KBM-7 (cell line): ENCODE data around the gene CERK.
"Not testable (repeated sequence)": the region's sequence is repeated elsewhere in the genome, so short reads cannot be mapped to it uniquely, and the experiment has no call there.

Experiments
- DNase-seq: peaks from one replicate; pipeline ENCODE4 v3.0.0-alpha.2; 2015
- in situ Hi-C: fragments of 300-500 bp; cut with MboI; formaldehyde crosslinking; loops from 2 replicates; pipeline ENCODE4 v1.14.3; 2020; ENCODE audit warnings: low sequenced_read_pairs, low pct_unique_long_range_greater_than_20kb, mixed read lengths

Gene CERK

DNA sequence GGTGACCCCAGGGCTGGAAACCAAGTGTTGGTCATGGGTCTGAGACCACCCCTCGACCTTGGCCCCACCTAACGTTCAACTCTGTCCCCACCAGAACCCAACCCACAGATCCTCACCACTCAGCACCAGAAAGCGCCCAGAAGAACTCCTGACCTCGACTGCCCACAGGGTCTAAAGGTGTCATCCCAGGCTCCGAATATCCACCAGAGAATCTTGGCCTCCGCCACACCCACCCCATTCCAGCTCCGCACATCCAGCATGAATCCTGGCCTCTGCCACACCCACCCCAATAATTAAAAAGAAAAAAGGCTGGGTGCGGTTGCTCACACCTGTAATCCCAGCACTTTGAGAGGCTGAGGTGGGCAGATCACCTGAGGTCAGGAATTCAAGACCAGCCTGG is 1.3 kb downstream of the CERK start:
- no peak for DNase-seq
- in situ Hi-C loops, result no loop called here

DNA sequence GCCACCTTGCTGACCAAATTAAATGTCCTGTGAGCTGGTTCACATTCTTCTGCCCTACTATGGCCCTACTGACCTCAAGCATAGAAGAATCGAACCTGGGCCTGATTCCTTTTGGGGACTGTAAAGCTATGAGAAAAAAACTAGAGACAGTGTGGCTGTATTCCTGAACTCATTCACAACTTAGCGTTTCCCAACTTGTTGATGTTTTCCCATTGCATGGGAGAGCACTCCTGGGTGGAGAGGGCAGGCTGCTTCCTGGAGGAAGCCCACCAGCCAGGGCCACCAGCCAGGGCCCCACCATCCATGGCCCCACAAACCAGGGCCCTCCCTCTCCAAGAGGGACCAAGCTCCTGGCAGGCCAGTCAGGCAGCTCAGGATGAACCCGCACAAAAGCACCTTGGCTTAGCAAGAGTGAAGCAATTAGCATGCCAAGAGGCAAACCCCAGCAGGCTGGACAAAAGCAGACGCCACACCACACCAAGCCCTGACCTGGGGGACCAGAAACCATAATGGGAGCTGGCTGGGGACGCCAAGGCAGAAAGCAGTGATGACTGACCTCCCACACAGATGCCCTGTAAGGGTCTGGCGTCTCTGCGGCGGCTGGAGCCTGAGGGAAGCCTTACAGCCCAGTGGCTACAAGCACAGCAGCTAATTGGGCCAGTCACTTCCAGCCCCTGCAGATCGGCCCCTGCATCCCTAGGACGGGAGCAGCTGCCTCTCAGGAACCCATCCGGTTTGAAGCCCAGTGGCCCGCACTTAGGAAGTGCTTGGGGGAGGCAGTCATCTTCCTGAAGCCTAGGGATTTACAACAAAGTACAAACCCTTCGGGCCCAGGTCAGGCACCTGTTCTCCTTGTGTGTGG is 2.1 kb downstream of the CERK start:
- DNase-seq, result no peak
- in situ Hi-C loops, result no loop called here

DNA sequence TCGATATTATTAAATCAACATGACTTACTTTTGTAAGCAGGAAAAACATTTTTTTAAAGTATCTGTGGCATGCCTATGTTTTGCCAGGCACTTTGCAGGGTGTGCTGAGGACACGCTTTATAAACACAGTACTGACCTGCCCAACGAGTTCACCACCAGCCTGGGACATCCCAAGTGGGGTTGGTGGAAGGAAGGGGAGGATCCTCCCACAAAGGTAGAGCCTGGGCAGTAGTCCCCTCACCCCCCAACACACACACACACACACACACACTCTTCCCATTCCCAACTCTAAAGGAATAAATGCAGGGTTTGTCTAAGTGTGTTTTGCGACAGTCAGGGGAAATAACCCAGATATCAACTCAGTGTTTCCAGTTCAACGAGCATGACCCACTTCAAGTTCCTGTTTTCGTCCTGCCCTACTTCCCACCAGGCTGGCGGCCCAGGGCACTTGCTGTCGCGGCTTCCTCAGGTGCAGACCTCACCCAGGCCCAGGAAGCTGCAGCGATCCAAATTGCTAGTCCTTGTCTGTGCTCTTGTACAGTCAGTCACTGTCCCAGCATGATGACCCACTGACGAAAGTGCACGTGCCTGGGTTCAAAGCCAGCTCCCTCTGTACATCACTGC is 3.1 kb downstream of the CERK start:
- in situ Hi-C loops, result no loop called here
- peak; percentile 78 for DNase-seq

- not testable (repeated sequence) for DNase-seq
Measured at GRCh38 chr22:46734213-46734722, 3.8 kb downstream of the CERK start.

DNA sequence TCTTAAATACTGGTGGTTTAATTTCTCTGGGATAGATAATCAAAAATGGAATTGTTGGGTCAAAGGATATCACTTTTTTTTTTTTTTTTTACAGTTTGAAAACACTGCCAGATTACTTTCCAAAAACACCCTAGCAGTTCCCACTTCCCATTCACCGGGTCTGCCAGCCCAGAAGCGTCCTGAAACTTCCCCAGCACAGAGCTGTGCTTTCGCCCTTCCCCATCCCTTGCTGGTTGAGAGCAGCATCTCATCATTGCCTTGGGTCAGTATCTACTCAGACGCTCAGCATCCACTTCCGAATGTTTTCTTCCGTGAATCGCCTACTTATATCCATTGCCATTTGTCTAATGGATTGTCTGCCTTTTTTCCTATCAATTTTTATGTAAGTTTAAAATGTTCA is 5.5 kb downstream of the CERK start:
- in situ Hi-C loops, result no loop called here
- DNase-seq, result no peak

More at GRCh38 chr22:46734213-46734722, 3.8 kb downstream of the CERK start:
- in situ Hi-C loops, result not testable (repeated sequence)

DNA sequence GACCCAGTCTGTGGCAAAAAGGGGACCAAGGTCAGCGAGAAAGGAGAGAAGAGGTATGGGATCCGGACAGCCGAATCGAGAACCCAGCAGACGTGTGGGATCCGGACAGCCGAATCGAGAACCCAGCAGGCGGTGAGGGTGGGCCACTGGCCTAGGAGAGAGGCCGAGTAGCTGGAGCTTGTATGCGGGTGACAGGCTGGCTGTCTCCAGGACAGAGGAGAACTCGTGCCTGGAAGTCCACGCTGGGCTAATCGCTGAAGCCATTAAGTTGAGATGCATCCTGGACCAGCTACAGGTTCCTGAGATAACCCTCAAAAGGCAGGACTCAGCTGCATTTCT is 6.0 kb downstream of the CERK start:
- in situ Hi-C loops, result no loop called here
- no peak for DNase-seq

DNA sequence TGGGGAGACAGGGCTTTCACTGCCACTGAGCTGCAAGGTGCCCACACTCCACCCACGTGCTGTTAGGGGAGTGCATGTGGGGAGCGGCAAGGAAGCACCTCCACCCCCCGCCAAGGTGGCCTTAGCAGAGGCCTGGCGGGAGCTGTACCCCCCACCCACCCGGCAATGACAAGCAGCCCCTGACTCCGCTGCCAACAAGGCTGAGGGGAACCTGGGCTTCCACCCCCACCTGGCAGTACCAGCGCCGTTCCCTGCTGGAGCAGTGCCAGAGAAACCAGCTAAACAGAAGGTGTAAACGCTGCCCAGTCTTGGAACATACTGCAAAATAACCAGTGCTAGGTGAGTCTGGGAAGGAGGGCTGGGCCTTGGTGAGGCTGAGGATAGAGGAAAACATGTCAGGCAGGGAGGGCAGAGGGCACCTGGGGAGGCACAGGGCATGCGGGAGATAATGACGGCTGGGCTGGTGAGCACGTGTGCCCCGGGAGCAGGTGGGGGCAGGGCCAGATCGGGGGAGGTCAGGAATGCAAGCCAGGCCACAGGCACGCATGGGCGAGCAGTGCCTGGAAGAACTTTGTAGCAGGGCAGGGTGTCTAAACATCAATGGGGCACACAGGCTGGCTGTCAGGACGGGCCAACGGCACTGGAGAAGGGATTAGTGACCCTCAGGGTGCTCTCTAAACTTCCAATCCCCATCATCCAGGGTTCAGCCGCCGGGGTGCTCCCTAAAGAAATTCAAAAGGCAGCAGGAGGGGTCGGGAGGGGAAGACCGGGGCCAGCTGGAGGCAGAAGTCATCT is 6.6 kb downstream of the CERK start:
- no peak for DNase-seq
- in situ Hi-C loops, result no loop called here

DNA sequence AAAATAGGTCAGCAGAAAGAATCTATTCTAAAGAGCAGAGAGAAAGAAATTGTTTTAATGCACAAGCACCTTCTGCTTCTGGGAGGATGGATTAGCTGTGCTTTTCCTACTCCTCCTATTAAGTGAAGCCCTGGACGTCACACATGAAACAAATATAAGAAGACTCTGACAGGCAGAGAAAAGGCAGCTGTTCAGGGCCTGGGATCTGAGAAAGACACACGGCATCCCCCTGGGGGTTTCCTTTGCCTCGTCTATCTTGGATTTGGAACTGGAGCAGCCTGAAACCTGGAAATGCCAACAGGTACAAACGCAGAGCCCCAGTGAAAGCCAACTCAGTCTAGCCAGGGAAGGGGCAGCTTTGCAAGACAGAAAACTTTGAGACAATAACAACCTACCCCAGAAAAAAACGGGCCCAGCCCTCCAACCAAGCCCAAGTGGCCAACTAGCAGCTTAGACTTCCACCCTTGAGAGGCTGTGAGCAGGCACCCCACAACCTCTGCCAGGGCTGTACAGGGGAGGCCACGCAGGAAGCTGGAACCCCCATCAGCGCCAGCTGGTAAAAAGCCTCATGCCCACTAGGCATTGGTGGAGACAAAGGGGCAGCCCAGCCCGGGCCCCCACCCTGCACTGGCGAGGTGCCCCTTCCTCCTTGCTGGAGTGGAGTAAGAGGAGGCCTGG is 7.3 kb downstream of the CERK start:
- in situ Hi-C loops, result no loop called here
- DNase-seq, result no peak

DNA sequence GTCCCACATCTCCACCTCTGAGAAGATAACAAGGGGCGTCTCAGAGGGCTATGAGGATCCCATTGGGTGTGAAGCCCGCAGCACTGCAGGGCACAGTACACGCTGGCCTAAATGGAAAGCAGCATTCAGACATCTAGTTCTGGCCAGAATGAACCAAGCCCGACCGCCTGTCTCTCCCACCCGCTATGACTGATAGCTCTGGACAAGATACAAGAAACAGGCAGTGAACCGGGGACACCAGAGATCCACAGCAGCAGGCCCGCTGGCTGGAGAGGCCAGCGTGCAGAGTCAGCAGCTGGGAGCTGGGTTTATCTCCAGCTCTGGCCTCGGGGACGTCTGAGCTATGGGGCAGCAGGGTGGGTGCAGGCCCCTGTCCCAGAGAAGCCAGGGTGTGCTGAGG is 9.6 kb downstream of the CERK start:
- in situ Hi-C loops, result no loop called here
- DNase-seq, result no peak

DNA sequence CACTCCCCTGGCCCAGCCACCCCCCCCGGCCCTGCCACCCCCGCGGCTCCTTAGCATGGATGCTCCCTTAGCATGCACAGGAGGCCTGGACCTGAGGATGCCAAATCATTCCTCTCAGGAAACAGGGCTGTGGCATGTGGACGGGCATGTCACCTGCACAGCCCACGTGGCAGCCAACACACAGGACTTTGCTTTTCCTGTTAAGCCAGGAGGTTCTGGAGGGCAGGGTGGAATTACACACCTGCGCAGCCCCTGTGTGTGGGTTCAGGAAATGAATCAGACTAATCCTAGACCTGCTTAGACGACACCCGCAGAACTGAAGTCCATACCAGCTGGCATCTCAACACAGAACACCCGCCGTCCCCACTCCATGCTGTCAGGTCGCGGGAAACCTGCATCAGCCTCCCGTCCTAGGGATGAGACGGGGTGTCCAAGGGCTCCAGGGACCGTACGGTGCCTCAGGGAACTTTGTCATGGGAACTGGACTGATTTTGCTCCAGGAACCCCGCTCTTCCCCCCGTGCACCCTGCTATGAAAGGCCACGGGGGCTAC is 10.2 kb downstream of the CERK start:
- DNase-seq, result no peak
- in situ Hi-C loops, result no loop called here

- no peak for DNase-seq
- in situ Hi-C loops, result no loop called here
Measured at GRCh38 chr22:46726986-46727317, 11.1 kb downstream of the CERK start.

GRCh38 chr22:46726066-46726985 is 11.7 kb downstream of the CERK start:
- in situ Hi-C loops, result no loop called here
- no peak for DNase-seq

DNA sequence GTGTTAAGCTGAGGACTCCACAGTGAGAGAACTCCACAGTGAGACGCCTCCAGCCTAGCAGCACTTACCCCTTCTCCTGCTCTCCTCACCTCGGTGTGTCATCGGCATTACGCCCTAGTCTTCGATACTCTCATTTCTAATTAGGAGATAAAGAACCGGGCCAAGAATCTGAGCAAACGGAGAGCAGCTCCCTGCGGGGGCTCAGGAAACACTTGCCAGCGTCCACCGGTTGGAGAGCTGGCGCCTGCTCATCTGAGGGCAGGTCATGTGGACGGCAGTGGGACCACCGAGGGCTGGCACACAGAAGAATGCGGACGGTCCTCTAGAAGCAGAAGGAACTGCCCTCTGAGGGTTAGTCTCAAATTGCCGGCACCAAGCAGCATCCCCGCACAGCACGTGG is 13.0 kb downstream of the CERK start:
- in situ Hi-C loops, result no loop called here
- DNase-seq, result no peak

DNA sequence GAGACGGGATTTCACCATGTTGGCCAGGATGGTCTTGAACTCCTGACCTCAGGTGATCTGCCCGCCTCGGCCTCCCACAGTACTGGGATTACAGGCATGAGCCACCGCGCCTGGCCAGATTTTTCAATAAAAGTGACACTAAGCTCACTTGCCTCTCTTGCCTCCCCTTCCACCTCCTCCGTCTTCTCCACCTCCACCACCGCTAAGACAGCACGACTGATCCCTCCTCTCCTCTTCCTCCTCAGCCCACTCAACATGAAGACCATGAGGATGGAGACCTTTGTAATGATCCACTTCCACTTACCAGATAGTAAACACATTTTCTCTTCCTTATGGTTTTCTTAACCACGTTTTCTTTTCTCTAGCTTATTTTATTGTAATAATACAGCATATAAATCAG is 14.2 kb downstream of the CERK start:
- DNase-seq, result no peak
- in situ Hi-C loops, result no loop called here

DNA sequence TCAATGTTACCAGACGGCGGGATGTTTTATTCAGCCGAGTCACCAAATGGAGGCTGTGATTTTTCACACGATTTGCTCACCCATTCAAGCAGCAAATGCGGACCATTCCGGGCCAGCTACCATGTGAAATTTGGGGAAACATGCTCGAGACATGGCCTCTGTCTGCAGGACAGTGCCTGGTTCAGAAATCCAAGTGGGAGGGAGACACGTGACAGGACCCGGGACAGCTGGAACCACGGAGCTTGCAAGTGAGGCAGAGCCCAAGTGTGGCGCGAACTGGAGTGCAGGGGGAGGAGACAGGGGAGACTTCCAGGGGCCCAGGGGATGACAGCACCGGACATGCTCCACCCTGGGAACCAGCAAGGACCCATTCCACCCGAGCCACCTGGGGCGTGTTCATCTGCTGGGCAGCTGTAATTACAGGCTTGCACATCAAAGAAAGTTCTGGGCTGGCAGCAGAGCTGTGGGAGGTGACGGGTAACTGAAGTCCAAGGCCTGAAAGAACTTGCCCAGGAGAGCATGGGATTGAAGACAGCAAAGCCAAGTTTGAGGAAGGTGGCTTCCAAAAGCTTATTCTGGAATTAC is 16.5 kb downstream of the CERK start:
- DNase-seq, result no peak
- in situ Hi-C loops, result no loop called here

GRCh38 chr22:46719921-46720320 is 18.1 kb downstream of the CERK start:
- no peak for DNase-seq
- in situ Hi-C loops, result no loop called here

GRCh38 chr22:46714550-46714949 is 23.5 kb downstream of the CERK start:
- no peak for DNase-seq
- in situ Hi-C loops, result no loop called here

GRCh38 chr22:46712288-46712687 is 25.8 kb downstream of the CERK start:
- in situ Hi-C loops, result no loop called here
- no peak for DNase-seq
